Upper lobe of left lung (tissue), 6 donors: ENCODE measurements around the gene SLC16A9. TPM values are rescaled to one million over a fixed set of nuclear protein-coding genes. Genes with fewer than 3 reads are reported as not detected.

Experiments
- ATAC-seq, 2 donors: fragments of 200-7000 bp; cut with Tn5 transposase; one replicate each; pipeline ENCODE4 v1.9.1; 2022; ENCODE audit warnings: mild to moderate bottlenecking in 2 of 2, moderate library complexity in 2 of 2; ENCODE audit not compliant: low FRiP score in 2 of 2
- DNase-seq, 2 donors: peaks; one replicate each; pipeline ENCODE4 v3.0.0-alpha.2; 2019 to 2020
- H3K27ac ChIP-seq, 4 donors: fragments of 200-600 bp; sonication (generic); one replicate each; pipeline ENCODE4 v1.5.1; 2016 to 2019
- H3K27me3 ChIP-seq, 4 donors: fragments of 200-600 bp; sonication (generic); one replicate each; pipeline ENCODE4 v1.5.1; 2017 to 2019
- H3K36me3 ChIP-seq, 4 donors: fragments of 200-600 bp; sonication (generic); one replicate each; pipeline ENCODE4 v1.5.1; 2016 to 2019
- H3K4me1 ChIP-seq, 4 donors: fragments of 200-600 bp; sonication (generic); one replicate each; pipeline ENCODE4 v1.5.1; 2018 to 2019
- H3K4me3 ChIP-seq, 4 donors: fragments of 200-600 bp; sonication (generic); one replicate each; pipeline ENCODE4 v1.5.1; 2017 to 2019; ENCODE audit warnings: mild to moderate bottlenecking in 2 of 4, moderate library complexity in 1 of 4
- H3K9me3 ChIP-seq, 4 donors: fragments of 200-600 bp; sonication (generic); one replicate each; pipeline ENCODE4 v1.5.1; 2018 to 2019
- EP300 ChIP-seq, 4 donors: sonication (generic); formaldehyde crosslinking; IDR thresholded peaks; one replicate each; pipeline ENCODE4 v1.5.1; 2017; ENCODE audit warnings: antibody characterized with exemption in 4 of 4, control low read depth in 2 of 4
- POLR2A ChIP-seq, 4 donors: fragments of 450-650 bp; IDR thresholded peaks; one replicate each; pipeline ENCODE4 v1.5.1; 2016 to 2017; ENCODE audit warnings: antibody characterized with exemption in 4 of 4, mild to moderate bottlenecking in 2 of 4
- POLR2AphosphoS5 ChIP-seq, 2 donors: sonication (generic); formaldehyde crosslinking; IDR thresholded peaks; one replicate each; pipeline ENCODE4 v1.5.1; 2017; ENCODE audit warnings: antibody characterized with exemption in 2 of 2
- WGBS, 2 donors: methylation state at CpG; one replicate each; pipeline ENCODE4 v1.1.5; 2017 to 2018; 5-methylcytosine and 5-hydroxymethylcytosine counted together
- total RNA-seq, 6 donors: library from RNA; depleted of rRNA in 4 of 6; stranded (reverse); fragments of >200 nt in 4 of 6; gene quantifications; one replicate each; pipeline versions ENCODE4 v1.1.0 to v1.2.1, GENCODE V29; 2016 to 2021
- TF ChIP-seq, protein P1 (sequence below), 6 experiments: fragments of 450-650 bp in 4 of 6; fragments of 200-600 bp in 2 of 6; sonication (generic) in 2 of 6; IDR thresholded peaks; one replicate each; pipeline ENCODE4 v1.5.1; 2016 to 2019; ENCODE audit warnings: antibody characterized with exemption in 6 of 6
- donor health status: DM: no; HTN: no; CAD: no; lungs with moderate emphysema.
- donor health status: DM: no; HTN: yes; CAD: no; lungs with severe emphysema.

The SLC16A9 gene, protein sequence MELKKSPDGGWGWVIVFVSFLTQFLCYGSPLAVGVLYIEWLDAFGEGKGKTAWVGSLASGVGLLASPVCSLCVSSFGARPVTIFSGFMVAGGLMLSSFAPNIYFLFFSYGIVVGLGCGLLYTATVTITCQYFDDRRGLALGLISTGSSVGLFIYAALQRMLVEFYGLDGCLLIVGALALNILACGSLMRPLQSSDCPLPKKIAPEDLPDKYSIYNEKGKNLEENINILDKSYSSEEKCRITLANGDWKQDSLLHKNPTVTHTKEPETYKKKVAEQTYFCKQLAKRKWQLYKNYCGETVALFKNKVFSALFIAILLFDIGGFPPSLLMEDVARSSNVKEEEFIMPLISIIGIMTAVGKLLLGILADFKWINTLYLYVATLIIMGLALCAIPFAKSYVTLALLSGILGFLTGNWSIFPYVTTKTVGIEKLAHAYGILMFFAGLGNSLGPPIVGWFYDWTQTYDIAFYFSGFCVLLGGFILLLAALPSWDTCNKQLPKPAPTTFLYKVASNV
- 1 to 10 TPM in 3 of 6 donors, under 1 TPM in 1, not detected in 2; 0.79 to 1.1 (median 1.1) TPM for total RNA-seq

DNA sequence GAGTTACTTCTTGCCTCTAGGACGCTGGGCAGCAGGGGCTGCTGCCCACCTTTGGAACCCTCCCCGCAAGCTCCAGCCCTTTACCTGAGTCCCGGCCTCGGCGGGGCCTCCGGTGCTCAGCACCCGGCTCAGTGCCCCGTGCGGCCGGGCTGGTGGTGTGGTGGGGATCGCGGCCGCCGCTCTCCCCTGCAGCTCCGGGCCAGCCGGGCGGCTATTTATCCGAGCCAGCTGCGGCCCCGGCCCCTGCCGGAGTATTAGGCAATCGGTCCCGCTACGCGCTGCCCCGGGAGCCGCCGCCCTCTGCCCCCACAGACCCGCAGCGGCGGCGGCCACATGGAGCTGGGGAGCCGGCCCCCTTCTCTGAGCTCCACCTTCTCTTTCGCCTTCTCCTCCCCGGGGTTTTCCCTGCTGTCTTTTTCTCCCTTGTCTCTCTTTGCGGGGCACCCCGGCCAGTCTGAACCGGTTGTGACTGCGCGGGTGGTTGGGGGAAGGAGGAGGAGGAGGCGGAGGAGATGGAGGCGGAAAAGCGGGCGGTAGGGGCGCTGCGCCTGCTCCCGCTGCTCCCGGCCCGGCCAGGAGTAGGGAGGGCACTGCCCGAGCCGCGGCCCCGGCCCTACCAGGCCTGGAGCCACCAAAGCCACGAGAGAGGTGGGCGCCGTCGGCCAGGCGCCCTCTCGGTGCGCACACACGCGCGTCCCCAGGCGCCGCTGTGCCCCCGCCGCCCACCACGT is at the start of gene SLC16A9:
Gene SLC16A9 (minus strand): TSS at position 456 of the 731 bp plus-strand sequence. CDS start 25,559 bp downstream, outside the sequence.
- peak within 1 kb of the TSS in 1 of 4 donors; percentile 59 for H3K27ac ChIP-seq
- H3K36me3 ChIP-seq = no peaks in the 10 kb centered on the region
- DNase-seq (peak; percentile 34 to 88), ATAC-seq (peak; percentile 79 to 85)
- H3K27me3 ChIP-seq = peaks cover 0 to 15% (median 1%) of the 10 kb centered on the region in 4 donors
- H3K4me1 ChIP-seq = peaks cover 10 to 21% (median 14%) of the 10 kb centered on the region in 4 donors
- no peak for TF ChIP-seq POLR2AphosphoS5 (IDR thresholded peaks at IDR 0.05)
- TF ChIP-seq, protein P1, sequence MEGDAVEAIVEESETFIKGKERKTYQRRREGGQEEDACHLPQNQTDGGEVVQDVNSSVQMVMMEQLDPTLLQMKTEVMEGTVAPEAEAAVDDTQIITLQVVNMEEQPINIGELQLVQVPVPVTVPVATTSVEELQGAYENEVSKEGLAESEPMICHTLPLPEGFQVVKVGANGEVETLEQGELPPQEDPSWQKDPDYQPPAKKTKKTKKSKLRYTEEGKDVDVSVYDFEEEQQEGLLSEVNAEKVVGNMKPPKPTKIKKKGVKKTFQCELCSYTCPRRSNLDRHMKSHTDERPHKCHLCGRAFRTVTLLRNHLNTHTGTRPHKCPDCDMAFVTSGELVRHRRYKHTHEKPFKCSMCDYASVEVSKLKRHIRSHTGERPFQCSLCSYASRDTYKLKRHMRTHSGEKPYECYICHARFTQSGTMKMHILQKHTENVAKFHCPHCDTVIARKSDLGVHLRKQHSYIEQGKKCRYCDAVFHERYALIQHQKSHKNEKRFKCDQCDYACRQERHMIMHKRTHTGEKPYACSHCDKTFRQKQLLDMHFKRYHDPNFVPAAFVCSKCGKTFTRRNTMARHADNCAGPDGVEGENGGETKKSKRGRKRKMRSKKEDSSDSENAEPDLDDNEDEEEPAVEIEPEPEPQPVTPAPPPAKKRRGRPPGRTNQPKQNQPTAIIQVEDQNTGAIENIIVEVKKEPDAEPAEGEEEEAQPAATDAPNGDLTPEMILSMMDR (IDR thresholded peaks at IDR 0.05) = peak in 3 of 6 experiments; percentile 13 to 33 (median 33)
- 1 to 2% methylated on average over 29 to 61 of the region's 68 CpGs for WGBS, 2 donors
- H3K9me3 ChIP-seq = no peaks in the 10 kb centered on the region
- H3K4me3 ChIP-seq = peak within 1 kb of the TSS; percentile 34 to 65 (median 56)

DNA sequence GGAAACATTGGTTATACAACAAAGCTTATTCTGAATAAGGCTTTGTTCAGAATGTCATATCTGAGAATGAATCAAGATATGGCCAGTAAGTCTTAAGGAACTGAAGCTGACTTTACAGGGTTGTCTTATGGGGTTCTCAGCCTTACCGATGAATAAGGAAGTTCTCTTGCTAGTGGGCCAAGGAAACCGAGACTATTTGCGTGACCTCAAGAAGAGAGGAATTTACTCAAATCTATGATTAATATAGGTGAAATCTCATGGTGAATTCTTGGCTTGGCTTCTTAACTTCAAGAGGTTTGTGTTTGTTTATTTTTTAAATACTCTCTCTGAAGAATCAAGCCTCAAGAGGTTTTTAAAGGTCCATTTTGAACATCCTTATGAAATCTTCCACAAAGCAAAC is 48.3 kb upstream of the SLC16A9 start:
- Histone ChIP-seq H3K27me3 (no peaks in the 10 kb centered on the region), H3K4me3 (no peak overlapping the region), H3K27ac (no peak overlapping the region), H3K4me1 (no peaks in the 10 kb centered on the region), H3K9me3 (no peaks in the 10 kb centered on the region), H3K36me3 (no peaks in the 10 kb centered on the region)
- 74 to 75% methylated on average over 3 of the region's 3 CpGs for WGBS, 2 donors
- DNase-seq (no peak), ATAC-seq (no peak)
- TF ChIP-seq, protein P1 (IDR thresholded peaks at IDR 0.05) = no peak
- TF ChIP-seq POLR2AphosphoS5 (IDR thresholded peaks at IDR 0.05) = no peak
- TF ChIP-seq EP300 (IDR thresholded peaks at IDR 0.05) = no peak
- no peak for TF ChIP-seq POLR2A (IDR thresholded peaks at IDR 0.05)

DNA sequence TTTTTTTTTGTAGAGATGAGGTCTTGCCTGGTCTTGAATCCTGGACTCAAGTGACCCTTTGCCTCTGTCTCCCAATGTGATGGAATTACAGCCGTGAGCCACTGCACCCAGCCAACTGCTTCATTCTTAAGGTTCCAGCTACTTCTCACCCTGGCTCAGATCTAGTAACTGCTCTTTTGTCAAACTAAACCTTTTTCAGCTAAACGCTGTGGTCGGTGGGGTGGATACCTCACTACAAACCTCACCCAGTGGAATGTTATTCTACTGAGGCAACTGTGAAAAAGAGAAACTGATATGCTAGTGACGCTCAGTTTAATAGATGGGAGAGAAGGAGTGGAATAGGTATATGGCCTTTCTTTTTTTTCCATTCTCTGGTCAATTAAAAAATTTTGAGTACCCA is 45.3 kb upstream of the SLC16A9 start:
- Histone ChIP-seq H3K9me3 (no peaks in the 10 kb centered on the region), H3K4me1 (no peaks in the 10 kb centered on the region), H3K27me3 (no peaks in the 10 kb centered on the region), H3K4me3 (no peak overlapping the region), H3K36me3 (no peaks in the 10 kb centered on the region), H3K27ac (no peak overlapping the region)
- ATAC-seq = no peak
- no peak for DNase-seq
- WGBS, 2 donors = 94 to 98% methylated on average over 4 of the region's 4 CpGs
- TF ChIP-seq POLR2AphosphoS5 (IDR thresholded peaks at IDR 0.05) (no peak), EP300 (IDR thresholded peaks at IDR 0.05) (no peak)
- TF ChIP-seq, protein P1 (IDR thresholded peaks at IDR 0.05) = no peak

DNA sequence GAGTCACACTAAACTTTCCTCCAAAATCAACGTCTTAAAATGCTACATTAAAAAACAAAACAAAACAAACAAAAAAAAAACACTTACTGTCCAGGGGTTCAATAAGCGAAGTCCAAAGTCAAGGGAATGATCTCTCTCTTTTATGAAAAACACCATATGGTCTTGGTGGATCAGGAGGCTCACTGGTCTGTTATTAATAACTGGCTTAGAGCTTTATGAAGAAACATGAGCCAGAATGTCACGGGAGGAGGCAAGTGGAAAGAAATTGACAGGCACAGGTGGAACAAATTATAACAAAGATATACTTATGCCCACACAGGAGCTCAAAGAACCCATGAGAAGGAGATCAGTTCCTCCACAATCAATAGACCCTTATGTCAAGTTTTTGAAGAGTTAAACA is 43.6 kb upstream of the SLC16A9 start, which contains the start of gene MRLN:
Gene MRLN (minus strand): TSS at position 189 of the 400 bp plus-strand sequence.
- Histone ChIP-seq H3K4me3 (no peak within 1 kb of the TSS), H3K9me3 (no peaks in the 10 kb centered on the region), H3K27ac (no peak within 1 kb of the TSS), H3K27me3 (no peaks in the 10 kb centered on the region), H3K4me1 (no peaks in the 10 kb centered on the region), H3K36me3 (no peaks in the 10 kb centered on the region)
- 73 to 76% methylated on average over 3 of the region's 3 CpGs for WGBS, 2 donors
- ATAC-seq = no peak
- DNase-seq = no peak
- no peak for TF ChIP-seq EP300 (IDR thresholded peaks at IDR 0.05)
- TF ChIP-seq POLR2A (IDR thresholded peaks at IDR 0.05) = no peak
- TF ChIP-seq, protein P1 (IDR thresholded peaks at IDR 0.05) = no peak
- no peak for TF ChIP-seq POLR2AphosphoS5 (IDR thresholded peaks at IDR 0.05)
